Fibroblast of lung (primary cell): Measurements from ENCODE around the gene SCN10A.

Experiments used
- EZH2 ChIP-seq: IDR thresholded peaks from 2 replicates; pipeline ENCODE4 v1.5.1; 2012; ENCODE audit warnings: low read length, control low read depth, mild to moderate bottlenecking; ENCODE audit errors: missing control alignments
- TF ChIP-seq, protein P1 (sequence below), 2 donors: IDR thresholded peaks in 1 of 2; conservative IDR thresholded peaks in 1 of 2; 1 replicate in 1 of 2; 2 replicates in 1 of 2; pipeline ENCODE4 v1.5.1; 2011 to 2012; ENCODE audit warnings: low read length in 2 of 2, control low read depth in 1 of 2, inconsistent platforms in 1 of 2, low read depth in 1 of 2, mild to moderate bottlenecking in 1 of 2

DNA sequence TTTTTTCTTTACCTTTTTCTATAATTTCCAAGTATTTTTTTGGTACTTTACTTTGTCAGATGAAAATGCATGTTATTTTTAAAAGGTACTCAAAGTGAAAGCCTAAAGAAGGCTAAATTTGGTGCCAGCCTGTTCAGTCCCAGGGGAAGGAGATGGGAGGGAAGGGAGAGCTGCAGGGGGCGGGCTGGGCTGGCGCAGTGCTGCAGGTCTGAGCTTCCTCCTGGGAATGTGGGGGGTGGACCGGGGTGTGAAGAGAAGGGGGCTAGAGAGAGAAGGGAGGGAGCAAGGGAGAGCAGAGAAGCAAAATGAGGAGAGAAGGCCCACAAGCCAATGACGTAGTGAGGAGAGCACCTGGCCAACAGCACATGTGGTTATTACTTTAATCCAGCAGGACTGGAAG, 95.6 kb downstream of the SCN10A start:
- TF ChIP-seq, protein P1, sequence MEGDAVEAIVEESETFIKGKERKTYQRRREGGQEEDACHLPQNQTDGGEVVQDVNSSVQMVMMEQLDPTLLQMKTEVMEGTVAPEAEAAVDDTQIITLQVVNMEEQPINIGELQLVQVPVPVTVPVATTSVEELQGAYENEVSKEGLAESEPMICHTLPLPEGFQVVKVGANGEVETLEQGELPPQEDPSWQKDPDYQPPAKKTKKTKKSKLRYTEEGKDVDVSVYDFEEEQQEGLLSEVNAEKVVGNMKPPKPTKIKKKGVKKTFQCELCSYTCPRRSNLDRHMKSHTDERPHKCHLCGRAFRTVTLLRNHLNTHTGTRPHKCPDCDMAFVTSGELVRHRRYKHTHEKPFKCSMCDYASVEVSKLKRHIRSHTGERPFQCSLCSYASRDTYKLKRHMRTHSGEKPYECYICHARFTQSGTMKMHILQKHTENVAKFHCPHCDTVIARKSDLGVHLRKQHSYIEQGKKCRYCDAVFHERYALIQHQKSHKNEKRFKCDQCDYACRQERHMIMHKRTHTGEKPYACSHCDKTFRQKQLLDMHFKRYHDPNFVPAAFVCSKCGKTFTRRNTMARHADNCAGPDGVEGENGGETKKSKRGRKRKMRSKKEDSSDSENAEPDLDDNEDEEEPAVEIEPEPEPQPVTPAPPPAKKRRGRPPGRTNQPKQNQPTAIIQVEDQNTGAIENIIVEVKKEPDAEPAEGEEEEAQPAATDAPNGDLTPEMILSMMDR (conservative IDR thresholded peaks at IDR 0.05 in 1 of 2, IDR thresholded peaks at IDR 0.05 in 1 of 2; ENCODE audit: low read depth in 1 of 2, low read length in 2 of 2): no peak
- TF ChIP-seq EZH2: no peak
